Keratinocyte (primary cell): Measurements from ENCODE around the gene LRRC63. TPM values are rescaled to one million over a fixed set of nuclear protein-coding genes. Genes with fewer than 3 reads are reported as not detected.

Experiments used
- DNase-seq: peaks from one replicate; pipeline ENCODE4 v3.0.0-alpha.2; 2011; ENCODE audit warnings: low read depth, missing footprints, low spot score
- FAIRE-seq: peaks from 2 replicates; lab custom pipeline; 2011; peaks lifted over from hg19 to GRCh38; lab: Jason Lieb, UNC
- H2AFZ ChIP-seq: 2 replicates; pipeline ENCODE4 v1.6.0; 2012; ENCODE audit warnings: low read length, control low read depth, inconsistent platforms; ENCODE audit not compliant: control insufficient read depth
- H3K27ac ChIP-seq: 2 replicates; pipeline ENCODE4 v1.5.1; 2011; ENCODE audit warnings: low read length; ENCODE audit not compliant: control insufficient read depth, insufficient read depth
- H3K27me3 ChIP-seq: 3 replicates; pipeline ENCODE4 v1.6.0; 2011; ENCODE audit warnings: low read length; ENCODE audit not compliant: control insufficient read depth, insufficient read depth; ENCODE audit errors: extremely low read depth
- H3K36me3 ChIP-seq, 2 experiments: 2 replicates in 1 of 2; 3 replicates in 1 of 2; pipeline ENCODE4 v1.5.1; 2011; ENCODE audit warnings: low read length in 2 of 2, mild to moderate bottlenecking in 1 of 2; ENCODE audit not compliant: control insufficient read depth in 2 of 2, insufficient read depth in 2 of 2; ENCODE audit errors: extremely low read depth in 1 of 2
- H3K4me1 ChIP-seq: 3 replicates; pipeline ENCODE4 v1.5.1; 2011; ENCODE audit warnings: low read length; ENCODE audit not compliant: control insufficient read depth, insufficient read depth; ENCODE audit errors: extremely low read depth
- H3K4me2 ChIP-seq: 3 replicates; pipeline ENCODE4 v1.6.0; 2011; ENCODE audit warnings: low read depth, low read length; ENCODE audit not compliant: control insufficient read depth, insufficient read depth; ENCODE audit errors: extremely low read depth
- H3K4me3 ChIP-seq, 3 experiments: fragments of 200-600 bp in 1 of 3; sonication (generic) in 1 of 3; 2 replicates in 2 of 3; 3 replicates in 1 of 3; pipeline ENCODE4 v1.5.1; 2011 to 2016; ENCODE audit warnings: low read length in 3 of 3, mild to moderate bottlenecking in 3 of 3, control low read depth in 2 of 3, inconsistent platforms in 1 of 3, low read depth in 1 of 3, mixed read lengths in 1 of 3, mixed run types in 1 of 3, moderate library complexity in 1 of 3; ENCODE audit not compliant: control insufficient read depth in 2 of 3, insufficient read depth in 2 of 3; ENCODE audit errors: extremely low read depth in 1 of 3
- H3K79me2 ChIP-seq: 2 replicates; pipeline ENCODE4 v1.6.0; 2012; ENCODE audit warnings: low read length; ENCODE audit not compliant: control insufficient read depth, insufficient read depth
- H3K9ac ChIP-seq: 3 replicates; pipeline ENCODE4 v1.6.0; 2011; ENCODE audit warnings: low read length; ENCODE audit not compliant: control insufficient read depth, insufficient read depth; ENCODE audit errors: extremely low read depth
- H3K9me1 ChIP-seq: 3 replicates; pipeline ENCODE4 v1.6.0; 2011; ENCODE audit warnings: low read length; ENCODE audit not compliant: control insufficient read depth, insufficient read depth; ENCODE audit errors: extremely low read depth
- H3K9me3 ChIP-seq: 2 replicates; pipeline ENCODE4 v1.5.1; 2012; ENCODE audit warnings: low read depth, low read length; ENCODE audit not compliant: control insufficient read depth
- H4K20me1 ChIP-seq: 3 replicates; pipeline ENCODE4 v1.6.0; 2011; ENCODE audit warnings: low read length; ENCODE audit not compliant: control insufficient read depth, insufficient read depth; ENCODE audit errors: extremely low read depth
- CTCF ChIP-seq, 3 experiments: IDR thresholded peaks in 1 of 3; conservative IDR thresholded peaks in 1 of 3; optimal IDR thresholded peaks in 1 of 3; 2 replicates in 2 of 3; 3 replicates in 1 of 3; pipeline versions ENCODE3 to v1.5.1; 2011; ENCODE audit warnings: low read length in 3 of 3, mild to moderate bottlenecking in 3 of 3, moderate library complexity in 2 of 3, control low read depth in 1 of 3, inconsistent platforms in 1 of 3; ENCODE audit not compliant: insufficient read depth in 2 of 3; ENCODE audit errors: extremely low read depth in 1 of 3
- EZH2 ChIP-seq: IDR thresholded peaks from one replicate; pipeline ENCODE4 v1.6.1; 2012; ENCODE audit warnings: inconsistent platforms, mild to moderate bottlenecking, low read length, moderate library complexity
- dilution Hi-C: fragments of 300-500 bp; cut with MboI; formaldehyde crosslinking; loops from one replicate; pipeline ENCODE4 v1.7.0; 2020; ENCODE audit warnings: low sequenced_read_pairs; ENCODE audit not compliant: extremely low pct_ligation_motif_present
- polyA plus RNA-seq, 5 experiments: library from polyadenylated mRNA; depleted of rRNA in 3 of 5; stranded (reverse) in 3 of 5; stranded (forward) in 1 of 5; unstranded in 1 of 5; fragments of >200 nt; gene quantifications; 1 replicate in 1 of 5; 2 replicates in 3 of 5; 3 replicates in 1 of 5; pipeline versions ENCODE4 v1.2.1 to v1.2.3, GENCODE V29; 2011 to 2012; ENCODE audit warnings: missing spikeins in 2 of 5, low read depth in 1 of 5, low replicate concordance in 1 of 5

Gene LRRC63
- polyA plus RNA-seq, 1 donor (not counting 4 experiments of a cell fraction or from before 2014, with no cell fraction given): not detected

GRCh38 chr13:46172531-46172991 is 39.2 kb upstream of the LRRC63 start:
- FAIRE-seq (no peak), DNase-seq (no peak)
- dilution Hi-C loops: no loop called here
- H2AFZ ChIP-seq: no peak overlapping the region
- no peak overlapping the region for H3K4me2 ChIP-seq
- TF ChIP-seq CTCF (optimal IDR thresholded peaks at IDR 0.05 in 1 of 3, IDR thresholded peaks at IDR 0.05 in 1 of 3, conservative IDR thresholded peaks at IDR 0.05 in 1 of 3; ENCODE audit: extremely low read depth in 1 of 3, insufficient read depth in 2 of 3, low read length in 3 of 3): no peak
- TF ChIP-seq EZH2: no peak
- H3K9me3 ChIP-seq: no peaks in the 10 kb centered on the region
- no peak overlapping the region for H3K27ac ChIP-seq
- no peaks in the 10 kb centered on the region for H3K4me1 ChIP-seq
- H3K36me3 ChIP-seq: no peaks in the 10 kb centered on the region
- no peak overlapping the region for H3K9ac ChIP-seq
- H3K27me3 ChIP-seq: peaks cover 5% of the 10 kb centered on the region
- H3K4me3 ChIP-seq: no peak overlapping the region
- no peaks in the 10 kb centered on the region for H3K79me2 ChIP-seq
- H3K9me1 ChIP-seq: no peaks in the 10 kb centered on the region
- H4K20me1 ChIP-seq: no peaks in the 10 kb centered on the region

- H3K27me3 ChIP-seq: no peaks in the 10 kb centered on the region
- dilution Hi-C loops: no loop called here
- FAIRE-seq (no peak), DNase-seq (no peak)
- H3K27ac ChIP-seq: no peak overlapping the region
- no peak overlapping the region for H3K9ac ChIP-seq
- H3K4me1 ChIP-seq: no peaks in the 10 kb centered on the region
- no peak overlapping the region for H3K4me2 ChIP-seq
- no peaks in the 10 kb centered on the region for H4K20me1 ChIP-seq
- no peak overlapping the region for H2AFZ ChIP-seq
- no peaks in the 10 kb centered on the region for H3K36me3 ChIP-seq
- TF ChIP-seq CTCF (optimal IDR thresholded peaks at IDR 0.05 in 1 of 3, IDR thresholded peaks at IDR 0.05 in 1 of 3, conservative IDR thresholded peaks at IDR 0.05 in 1 of 3; ENCODE audit: extremely low read depth in 1 of 3, insufficient read depth in 2 of 3, low read length in 3 of 3) (no peak), EZH2 (no peak)
- H3K79me2 ChIP-seq: no peaks in the 10 kb centered on the region
- no peaks in the 10 kb centered on the region for H3K9me1 ChIP-seq
- no peaks in the 10 kb centered on the region for H3K9me3 ChIP-seq
- no peak overlapping the region for H3K4me3 ChIP-seq
These were observed 38.1 kb upstream of the LRRC63 start for GRCh38 chr13:46173656-46174055.
